GM10266 (cell line): ENCODE measurements around the gene PINK1.
A peak's percentile ranks its signal among the peaks of the same experiment; 100 is the strongest.

Source experiments
- DNase-seq: peaks from one replicate; pipeline ENCODE4 v3.0.0; 2012; ENCODE audit errors: extremely low spot score
- CTCF ChIP-seq: IDR thresholded peaks from 2 replicates; pipeline ENCODE4 v1.5.1; 2012; ENCODE audit warnings: mild to moderate bottlenecking, low read depth; ENCODE audit not compliant: control insufficient read depth, insufficient read depth; ENCODE audit errors: missing control alignments

PINK1 gene

DNA sequence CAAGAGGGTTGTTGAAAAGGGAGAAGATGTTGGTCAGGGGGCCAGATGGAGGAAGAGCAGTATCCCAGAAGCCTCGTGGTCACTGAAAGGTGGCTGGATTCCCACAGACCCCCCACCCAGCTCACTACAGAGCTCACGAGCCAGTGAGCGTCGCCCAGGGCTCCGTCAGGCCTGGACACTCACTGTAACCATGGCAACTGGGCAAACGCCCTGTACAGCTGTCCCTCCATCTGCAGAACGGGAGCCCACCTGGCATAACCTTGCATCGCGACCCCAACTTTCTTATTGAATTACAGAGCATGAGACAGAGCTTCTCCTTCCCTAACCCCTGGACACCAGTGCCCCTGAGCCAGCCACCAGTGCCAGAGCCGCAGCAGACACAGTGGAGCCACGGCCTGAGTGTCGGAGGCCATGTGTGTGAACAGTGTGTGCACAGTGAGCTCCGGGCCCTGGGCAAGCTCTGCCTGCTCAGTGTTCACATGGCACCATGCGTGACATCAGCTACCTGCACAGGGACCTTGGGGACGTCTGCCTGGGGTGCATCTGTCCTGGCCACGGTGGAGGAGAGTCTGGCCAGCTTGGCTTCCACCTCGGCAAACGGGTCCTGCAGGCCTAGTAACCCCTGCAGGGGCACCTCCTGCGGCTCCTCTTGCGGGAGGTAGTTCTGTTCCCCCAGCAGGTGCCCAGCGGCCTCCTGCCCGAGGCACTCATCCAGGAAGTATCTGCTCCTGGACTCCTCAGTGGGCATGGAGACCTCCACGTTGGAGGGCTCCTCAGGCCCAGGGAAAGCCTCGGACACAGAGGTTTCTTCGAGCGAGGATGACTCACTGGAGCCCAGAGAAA lies 53.8 kb downstream of the PINK1 start:
- TF ChIP-seq CTCF, result no peak

DNA sequence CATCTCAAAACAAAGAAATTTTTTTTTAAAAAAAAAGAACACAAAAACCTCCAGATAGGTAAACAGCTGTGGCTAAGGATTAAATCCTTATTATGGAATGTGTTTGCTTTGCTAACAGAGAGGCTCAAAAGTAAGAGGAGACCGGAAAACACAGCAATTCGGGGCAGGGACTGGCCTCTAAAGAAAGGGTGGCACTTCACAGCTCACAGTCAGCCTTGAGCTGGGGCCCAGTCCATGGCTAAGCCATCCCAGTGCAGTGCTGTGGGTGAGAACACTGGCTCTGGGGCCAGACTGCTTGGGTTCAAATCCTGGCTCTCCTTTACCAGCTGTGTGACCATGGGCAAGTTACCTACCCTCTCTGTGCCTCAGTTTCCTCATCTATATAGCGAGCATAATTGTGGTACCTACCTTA lies 56.4 kb downstream of the PINK1 start:
- DNase-seq, result no peak
- no peak for TF ChIP-seq CTCF

More for the DNA sequence above, 53.8 kb downstream of the PINK1 start:
- no peak for DNase-seq

- DNase-seq, result no peak
- TF ChIP-seq CTCF, result no peak
Observed at GRCh38 chr1:20691872-20692271, 58.6 kb downstream of the PINK1 start.

- DNase-seq, result no peak
- no peak for TF ChIP-seq CTCF
Observed at GRCh38 chr1:20693623-20694022, 60.4 kb downstream of the PINK1 start.

- no peak for DNase-seq
- no peak for TF ChIP-seq CTCF
Observed at GRCh38 chr1:20695515-20695914, 62.3 kb downstream of the PINK1 start.

- peak; percentile 91 for TF ChIP-seq CTCF
- DNase-seq, result peak; percentile 87
Observed at GRCh38 chr1:20696397-20697333, 63.4 kb downstream of the PINK1 start.
